ENCODE data around the gene CUL3.
"Not testable (repeated sequence)": the region's sequence is repeated elsewhere in the genome, so short reads cannot be mapped to it uniquely, and the experiment has no call there.

CUL3 gene

GRCh38 chr2:224585211-224586088 is at the start of gene CUL3:
CUL3 (minus strand) TSS chr2:224585363; CDS start chr2:224585009, 354 bp downstream.
- DNase-seq = peak; percentile 96 to 98

DNA sequence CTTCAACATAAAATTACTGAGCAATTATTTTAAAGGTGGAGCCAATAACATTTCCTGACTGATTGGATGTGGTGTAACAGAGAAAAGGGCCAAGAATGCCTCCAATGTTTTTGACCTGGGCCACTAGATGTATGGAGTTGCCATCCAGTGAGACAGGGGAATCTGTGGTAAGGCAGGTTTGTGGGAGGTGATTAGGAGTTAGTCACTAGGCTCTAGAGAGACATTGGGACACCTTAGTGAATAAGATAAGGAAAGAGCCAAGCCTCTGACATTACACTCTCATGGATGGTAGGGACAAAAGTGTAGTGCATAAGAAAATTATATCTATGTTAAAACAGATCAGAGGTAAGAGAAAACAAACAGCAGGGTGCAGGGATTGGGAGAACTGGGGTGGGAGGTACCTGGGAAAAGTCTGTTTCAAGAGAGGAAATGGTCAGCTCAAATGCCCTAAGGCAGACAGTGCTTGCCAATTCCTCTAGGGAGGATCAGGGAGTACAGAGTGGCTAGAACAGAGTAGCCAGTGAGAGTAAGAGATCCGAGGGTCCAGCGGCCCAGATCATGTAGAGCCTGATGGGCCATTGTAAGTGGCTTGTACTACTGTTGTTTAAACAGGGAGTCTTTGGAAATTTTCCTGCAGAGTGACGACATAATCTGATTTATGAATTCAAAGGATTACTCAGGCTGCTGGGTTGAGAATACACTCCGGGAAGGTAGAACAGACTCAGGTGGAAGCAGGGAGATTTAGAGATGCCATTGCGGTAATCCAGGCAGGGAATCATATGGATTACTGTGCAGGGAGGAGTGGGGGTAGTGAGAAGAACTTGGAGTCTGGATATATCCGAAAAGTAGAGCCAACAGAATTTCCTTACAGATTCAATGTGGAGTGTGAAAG is 45.7 kb upstream of the CUL3 start:
- no peak for DNase-seq

- no peak for DNase-seq
Observed at GRCh38 chr2:224628416-224628815, 43.3 kb upstream of the CUL3 start.

- DNase-seq = no peak
Observed at GRCh38 chr2:224626735-224627134, 41.6 kb upstream of the CUL3 start.

DNA sequence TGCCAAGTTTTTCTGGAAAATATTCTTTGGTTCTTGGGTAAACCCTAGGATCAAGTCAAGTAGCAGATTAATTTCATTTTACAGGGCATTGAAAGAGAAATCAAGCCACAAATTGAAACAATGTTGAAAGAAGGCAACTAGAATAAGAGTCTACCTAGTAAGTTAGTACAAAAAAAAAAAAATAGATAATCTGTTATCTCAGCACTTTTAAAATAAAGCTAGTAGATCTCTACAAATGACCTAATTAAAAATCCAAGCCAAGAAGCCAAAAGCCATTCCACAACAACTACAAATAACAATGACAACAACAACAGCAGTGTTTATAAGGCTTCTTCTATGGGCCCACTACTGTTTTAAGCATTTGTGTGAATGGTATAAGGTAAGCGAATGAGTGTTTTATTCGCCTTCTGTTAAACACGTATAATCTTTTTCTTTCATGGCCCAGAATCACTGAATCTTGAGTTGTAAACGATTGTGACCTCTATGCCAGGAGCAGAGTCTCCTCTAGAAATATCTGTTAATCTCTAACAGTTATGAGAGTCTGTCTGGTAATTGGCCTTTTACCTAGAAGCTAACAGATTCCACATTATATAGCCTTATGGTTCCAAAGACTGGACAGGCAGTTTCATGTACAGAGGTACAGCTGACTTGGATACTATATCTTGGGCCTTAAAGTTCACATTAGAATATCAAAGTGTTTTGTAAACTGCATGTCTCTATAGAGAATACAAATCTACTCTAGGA is 28.6 kb upstream of the CUL3 start:
- no peak for DNase-seq

GRCh38 chr2:224612578-224612977 is 27.4 kb upstream of the CUL3 start:
- DNase-seq = no peak

DNA sequence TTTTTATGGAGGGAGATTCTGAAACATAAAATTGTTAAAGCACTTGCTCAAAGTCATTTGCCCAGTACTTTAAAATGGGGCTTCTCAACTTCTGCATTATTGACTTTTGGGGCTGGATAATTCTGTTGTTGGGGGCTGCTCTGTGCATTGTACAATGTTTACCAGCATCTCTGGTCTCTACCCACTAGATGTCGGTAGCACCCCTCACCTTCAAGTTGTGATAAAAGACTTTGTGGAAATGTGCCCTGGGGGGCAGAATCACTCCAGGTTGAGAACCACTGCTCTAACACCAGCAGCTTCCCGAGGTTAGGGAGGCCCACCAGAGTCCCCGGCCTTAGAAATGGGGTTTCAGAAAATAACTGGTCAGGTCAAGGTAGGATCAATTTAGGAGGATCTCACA is 26.8 kb upstream of the CUL3 start:
- no peak for DNase-seq

DNA sequence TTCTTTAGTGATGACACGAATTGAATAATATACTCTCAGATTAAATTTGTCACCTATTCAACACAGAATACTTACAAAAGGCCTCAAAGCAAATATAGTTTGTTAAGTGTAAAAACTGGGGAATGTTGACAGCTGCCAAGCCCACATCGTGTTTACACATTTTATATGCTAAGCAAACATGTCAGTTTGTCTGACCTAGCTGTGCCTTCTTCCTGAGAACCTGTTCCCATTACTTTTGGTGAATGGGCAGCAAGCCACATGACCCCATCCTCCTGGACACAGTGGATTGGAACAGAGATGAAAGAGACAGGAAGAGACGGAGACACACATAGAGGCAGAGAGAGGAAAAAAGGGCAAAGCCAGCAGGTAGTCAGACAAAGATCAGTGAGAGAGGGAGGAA is 22.9 kb upstream of the CUL3 start:
- no peak for DNase-seq

DNA sequence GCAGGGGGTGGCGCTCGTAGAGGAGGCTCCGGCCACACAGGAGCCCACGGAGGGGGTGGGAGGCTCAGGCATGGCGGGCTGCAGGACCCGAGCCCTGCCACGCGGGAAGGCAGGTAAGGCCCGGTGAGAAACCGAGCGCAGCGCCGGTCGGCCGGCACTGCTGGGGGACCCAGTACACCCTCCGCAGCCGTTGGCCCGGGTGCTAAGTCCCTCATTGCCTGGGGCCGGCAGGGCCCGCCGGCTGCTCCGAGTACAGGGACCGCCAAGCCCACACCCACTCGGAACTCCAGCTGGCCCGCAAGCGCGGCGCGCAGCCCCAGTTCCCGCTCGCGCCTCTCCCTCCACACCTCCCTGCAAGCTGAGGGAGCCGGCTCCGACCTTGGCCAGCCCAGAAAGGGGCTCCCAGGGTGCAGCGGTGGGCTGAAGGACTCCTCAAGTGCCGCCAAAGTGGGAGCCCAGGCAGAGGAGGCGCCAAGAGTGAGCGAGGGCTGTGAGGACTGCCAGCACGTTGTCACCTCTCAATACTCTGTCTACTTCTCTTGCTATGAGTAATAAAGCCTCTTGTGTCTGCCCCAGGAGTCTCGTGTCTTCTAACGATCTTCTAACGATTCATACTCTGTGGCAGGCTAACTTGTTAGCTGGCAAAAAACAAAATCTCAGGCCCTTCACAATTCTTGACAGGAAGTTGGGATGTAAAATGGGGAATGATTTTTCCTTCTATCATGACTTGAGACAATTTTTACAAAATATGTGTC is 18.8 kb upstream of the CUL3 start:
- DNase-seq = not testable (repeated sequence)

GRCh38 chr2:224602778-224603375 is 17.7 kb upstream of the CUL3 start:
- peak in 1 of 2 donors; percentile 6 for DNase-seq

DNA sequence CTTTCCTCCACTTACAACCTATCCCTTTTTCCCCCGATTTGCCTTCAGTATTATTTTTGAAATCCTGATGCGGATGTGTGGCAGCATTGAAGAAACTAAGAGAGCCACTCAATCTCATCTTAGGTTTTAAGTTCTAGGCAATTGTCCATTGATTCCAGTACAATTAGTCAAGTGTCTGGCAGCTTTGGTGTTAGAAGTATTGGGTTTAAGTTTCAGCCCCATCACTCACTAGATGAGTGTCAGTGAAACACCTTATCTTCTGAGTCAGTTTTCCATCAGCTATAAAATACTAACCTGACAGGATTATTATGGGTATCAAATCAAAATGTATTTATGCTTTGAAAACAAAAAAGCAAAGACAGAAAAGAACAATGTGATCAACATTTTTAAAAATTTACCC is 16.8 kb upstream of the CUL3 start:
- no peak for DNase-seq

GRCh38 chr2:224598678-224599077 is 13.5 kb upstream of the CUL3 start:
- DNase-seq = no peak

GRCh38 chr2:224596289-224596688 is 11.1 kb upstream of the CUL3 start:
- no peak for DNase-seq

DNA sequence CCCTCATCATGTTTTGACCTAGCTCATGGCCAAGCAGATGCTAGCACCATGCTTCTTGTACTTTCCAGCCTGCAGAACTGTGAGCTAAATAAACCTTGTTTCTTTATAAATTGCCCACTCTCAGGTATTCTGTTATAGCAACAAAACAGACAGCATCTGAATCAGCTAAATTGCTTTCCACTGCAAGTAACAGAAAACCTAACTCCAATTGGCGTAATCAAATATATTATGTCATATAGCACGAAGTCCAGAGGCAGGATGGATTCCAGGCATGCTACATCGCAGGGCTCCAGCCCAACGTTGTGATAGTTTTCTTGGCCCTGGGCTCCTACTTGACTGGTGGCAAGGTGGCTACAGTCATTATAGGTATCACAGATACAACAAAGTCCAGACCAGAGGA is 10.4 kb upstream of the CUL3 start:
- no peak for DNase-seq

GRCh38 chr2:224594840-224595239 is 9.7 kb upstream of the CUL3 start:
- DNase-seq = no peak

DNA sequence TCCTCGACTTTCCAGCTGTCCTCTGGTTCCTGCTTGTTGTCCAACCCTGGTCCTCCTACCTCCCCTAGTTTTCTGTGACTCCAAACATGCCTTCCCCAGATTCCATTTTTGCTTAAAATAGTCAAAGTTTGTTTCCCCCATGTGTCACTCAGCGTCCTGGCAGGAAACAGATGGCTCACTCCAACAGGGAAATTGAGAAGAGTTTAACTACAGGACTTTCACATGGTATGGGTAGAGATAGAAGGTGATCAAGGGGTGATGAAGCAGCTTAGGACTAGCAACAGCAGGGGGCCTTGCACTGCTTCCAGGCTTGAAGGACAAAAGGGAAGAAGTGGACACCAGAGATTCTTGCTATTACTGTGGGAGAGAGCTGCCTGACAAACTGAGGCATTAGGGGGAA is 6.1 kb upstream of the CUL3 start:
- peak in 1 of 2 donors; percentile 74 for DNase-seq

GRCh38 chr2:224586127-224586695 is 1.0 kb upstream of the CUL3 start:
- peak in 1 of 2 donors; percentile 46 for DNase-seq

GRCh38 chr2:224584785-224585210 is 365 bp downstream of the CUL3 start:
- peak; percentile 12 to 65 for DNase-seq

GRCh38 chr2:224584111-224584784 is 915 bp downstream of the CUL3 start:
- DNase-seq = peak; percentile 11 to 39

- not testable (repeated sequence) for DNase-seq
Observed at GRCh38 chr2:224583033-224583432, 2.1 kb downstream of the CUL3 start.

- DNase-seq = no peak
Observed at GRCh38 chr2:224580248-224580647, 4.9 kb downstream of the CUL3 start.

All from bone marrow (tissue), 2 donors.